Measurements from ENCODE around the gene CENATAC.

GRCh38 chr11:118961591-118961990 lies 36.3 kb upstream of the CENATAC start:
- TF ChIP-seq EZH2 (IDR thresholded peaks at IDR 0.05; ENCODE audit: low read depth, unreplicated experiment) (no peak), POLR2AphosphoS5 (IDR thresholded peaks at IDR 0.05; ENCODE audit: low read depth) (no peak), CTCF (conservative IDR thresholded peaks at IDR 0.05; ENCODE audit: low read depth in 2 of 2) (no peak), EZH2phosphoT487 (IDR thresholded peaks at IDR 0.05; ENCODE audit: unreplicated experiment) (no peak), ZNF462 (CRISPR knock-in tag; IDR thresholded peaks at IDR 0.05) (no peak), CREB1 (CRISPR knock-in tag; IDR thresholded peaks at IDR 0.05; ENCODE audit: low read depth) (no peak), STAT1 (IDR thresholded peaks at IDR 0.05; ENCODE audit: unreplicated experiment) (no peak)
- TF ChIP-seq, protein P1, sequence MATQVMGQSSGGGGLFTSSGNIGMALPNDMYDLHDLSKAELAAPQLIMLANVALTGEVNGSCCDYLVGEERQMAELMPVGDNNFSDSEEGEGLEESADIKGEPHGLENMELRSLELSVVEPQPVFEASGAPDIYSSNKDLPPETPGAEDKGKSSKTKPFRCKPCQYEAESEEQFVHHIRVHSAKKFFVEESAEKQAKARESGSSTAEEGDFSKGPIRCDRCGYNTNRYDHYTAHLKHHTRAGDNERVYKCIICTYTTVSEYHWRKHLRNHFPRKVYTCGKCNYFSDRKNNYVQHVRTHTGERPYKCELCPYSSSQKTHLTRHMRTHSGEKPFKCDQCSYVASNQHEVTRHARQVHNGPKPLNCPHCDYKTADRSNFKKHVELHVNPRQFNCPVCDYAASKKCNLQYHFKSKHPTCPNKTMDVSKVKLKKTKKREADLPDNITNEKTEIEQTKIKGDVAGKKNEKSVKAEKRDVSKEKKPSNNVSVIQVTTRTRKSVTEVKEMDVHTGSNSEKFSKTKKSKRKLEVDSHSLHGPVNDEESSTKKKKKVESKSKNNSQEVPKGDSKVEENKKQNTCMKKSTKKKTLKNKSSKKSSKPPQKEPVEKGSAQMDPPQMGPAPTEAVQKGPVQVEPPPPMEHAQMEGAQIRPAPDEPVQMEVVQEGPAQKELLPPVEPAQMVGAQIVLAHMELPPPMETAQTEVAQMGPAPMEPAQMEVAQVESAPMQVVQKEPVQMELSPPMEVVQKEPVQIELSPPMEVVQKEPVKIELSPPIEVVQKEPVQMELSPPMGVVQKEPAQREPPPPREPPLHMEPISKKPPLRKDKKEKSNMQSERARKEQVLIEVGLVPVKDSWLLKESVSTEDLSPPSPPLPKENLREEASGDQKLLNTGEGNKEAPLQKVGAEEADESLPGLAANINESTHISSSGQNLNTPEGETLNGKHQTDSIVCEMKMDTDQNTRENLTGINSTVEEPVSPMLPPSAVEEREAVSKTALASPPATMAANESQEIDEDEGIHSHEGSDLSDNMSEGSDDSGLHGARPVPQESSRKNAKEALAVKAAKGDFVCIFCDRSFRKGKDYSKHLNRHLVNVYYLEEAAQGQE (IDR thresholded peaks at IDR 0.05; ENCODE audit: unreplicated experiment), result no peak
- TF ChIP-seq, protein P2, sequence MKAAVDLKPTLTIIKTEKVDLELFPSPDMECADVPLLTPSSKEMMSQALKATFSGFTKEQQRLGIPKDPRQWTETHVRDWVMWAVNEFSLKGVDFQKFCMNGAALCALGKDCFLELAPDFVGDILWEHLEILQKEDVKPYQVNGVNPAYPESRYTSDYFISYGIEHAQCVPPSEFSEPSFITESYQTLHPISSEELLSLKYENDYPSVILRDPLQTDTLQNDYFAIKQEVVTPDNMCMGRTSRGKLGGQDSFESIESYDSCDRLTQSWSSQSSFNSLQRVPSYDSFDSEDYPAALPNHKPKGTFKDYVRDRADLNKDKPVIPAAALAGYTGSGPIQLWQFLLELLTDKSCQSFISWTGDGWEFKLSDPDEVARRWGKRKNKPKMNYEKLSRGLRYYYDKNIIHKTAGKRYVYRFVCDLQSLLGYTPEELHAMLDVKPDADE (IDR thresholded peaks at IDR 0.05), result no peak

Data from GM23338 (cell line).